Measurements from ENCODE around the gene COL4A5. TPM values are rescaled to one million over a fixed set of nuclear protein-coding genes. Genes with fewer than 3 reads are reported as not detected.
A peak's percentile ranks its signal among the peaks of the same experiment; 100 is the strongest.
"Not testable (repeated sequence)": the region's sequence is repeated elsewhere in the genome, so short reads cannot be mapped to it uniquely, and the experiment has no call there.

Gene COL4A5
- total RNA-seq, 1 donor = 47.1 TPM

DNA sequence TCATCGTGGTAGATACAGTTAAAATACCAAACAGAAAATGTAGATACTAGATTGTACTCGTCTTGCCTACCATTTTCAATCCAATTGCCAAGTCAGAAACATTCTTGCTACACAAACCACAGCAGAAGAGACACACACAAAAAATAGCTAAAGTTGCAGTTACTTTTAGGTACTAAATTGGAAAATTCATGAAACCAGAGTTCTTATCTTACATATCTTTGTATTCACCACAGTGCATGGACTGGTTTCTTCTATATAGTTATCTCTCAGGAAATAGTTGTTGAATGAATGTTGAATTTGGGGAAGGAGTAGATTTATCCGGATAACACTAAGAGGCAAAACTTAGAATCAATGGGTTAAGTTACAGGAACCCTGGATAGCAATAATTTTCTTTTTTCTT, 14.2 kb downstream of the COL4A5 start:
- TF ChIP-seq, protein P1, sequence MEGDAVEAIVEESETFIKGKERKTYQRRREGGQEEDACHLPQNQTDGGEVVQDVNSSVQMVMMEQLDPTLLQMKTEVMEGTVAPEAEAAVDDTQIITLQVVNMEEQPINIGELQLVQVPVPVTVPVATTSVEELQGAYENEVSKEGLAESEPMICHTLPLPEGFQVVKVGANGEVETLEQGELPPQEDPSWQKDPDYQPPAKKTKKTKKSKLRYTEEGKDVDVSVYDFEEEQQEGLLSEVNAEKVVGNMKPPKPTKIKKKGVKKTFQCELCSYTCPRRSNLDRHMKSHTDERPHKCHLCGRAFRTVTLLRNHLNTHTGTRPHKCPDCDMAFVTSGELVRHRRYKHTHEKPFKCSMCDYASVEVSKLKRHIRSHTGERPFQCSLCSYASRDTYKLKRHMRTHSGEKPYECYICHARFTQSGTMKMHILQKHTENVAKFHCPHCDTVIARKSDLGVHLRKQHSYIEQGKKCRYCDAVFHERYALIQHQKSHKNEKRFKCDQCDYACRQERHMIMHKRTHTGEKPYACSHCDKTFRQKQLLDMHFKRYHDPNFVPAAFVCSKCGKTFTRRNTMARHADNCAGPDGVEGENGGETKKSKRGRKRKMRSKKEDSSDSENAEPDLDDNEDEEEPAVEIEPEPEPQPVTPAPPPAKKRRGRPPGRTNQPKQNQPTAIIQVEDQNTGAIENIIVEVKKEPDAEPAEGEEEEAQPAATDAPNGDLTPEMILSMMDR (IDR thresholded peaks at IDR 0.05; ENCODE audit: insufficient read depth, low read depth, low read length) = no peak
- no peak for DNase-seq (ENCODE audit: low read depth)
- H3K4me3 ChIP-seq (ENCODE audit: low read depth, low read length) = no peak overlapping the region

- DNase-seq (ENCODE audit: low read depth) = peak; percentile 61
- H3K4me3 ChIP-seq (ENCODE audit: low read depth, low read length) = no peak overlapping the region
- TF ChIP-seq, protein P1 (IDR thresholded peaks at IDR 0.05; ENCODE audit: insufficient read depth, low read depth, low read length) = no peak
Observed at GRCh38 chrX:108456971-108457477, 17.4 kb downstream of the COL4A5 start.

GRCh38 chrX:108464604-108465003, 25.0 kb downstream of the COL4A5 start:
- no peak for DNase-seq (ENCODE audit: low read depth)
- no peak overlapping the region for H3K4me3 ChIP-seq (ENCODE audit: low read depth, low read length)
- TF ChIP-seq, protein P1 (IDR thresholded peaks at IDR 0.05; ENCODE audit: insufficient read depth, low read depth, low read length) = no peak

- DNase-seq (ENCODE audit: low read depth) = peak; percentile 60
- H3K4me3 ChIP-seq (ENCODE audit: low read depth, low read length) = no peak overlapping the region
- TF ChIP-seq, protein P1 (IDR thresholded peaks at IDR 0.05; ENCODE audit: insufficient read depth, low read depth, low read length) = no peak
Observed at GRCh38 chrX:108468486-108468885, 28.8 kb downstream of the COL4A5 start.

DNA sequence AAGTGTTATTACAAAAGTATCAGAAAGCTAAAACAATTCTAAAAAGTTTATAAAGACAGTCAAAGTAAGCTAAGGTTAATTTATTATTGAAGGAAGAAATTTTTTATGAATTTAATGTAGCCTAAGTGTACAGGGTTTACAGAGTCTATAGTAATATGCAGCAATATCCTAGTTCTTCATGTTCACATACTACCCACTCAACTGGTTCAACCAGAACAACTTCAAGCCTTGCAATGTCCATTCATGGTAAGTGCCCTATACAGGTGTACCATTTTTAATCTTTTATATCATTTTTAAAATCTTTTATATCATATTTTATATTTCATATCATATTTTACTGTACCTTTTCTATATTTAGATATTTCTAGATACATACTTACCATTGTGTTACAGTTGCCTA, 34.3 kb downstream of the COL4A5 start:
- no peak overlapping the region for H3K4me3 ChIP-seq (ENCODE audit: low read depth, low read length)
- DNase-seq (ENCODE audit: low read depth) = no peak
- TF ChIP-seq, protein P1 (IDR thresholded peaks at IDR 0.05; ENCODE audit: insufficient read depth, low read depth, low read length) = no peak

DNA sequence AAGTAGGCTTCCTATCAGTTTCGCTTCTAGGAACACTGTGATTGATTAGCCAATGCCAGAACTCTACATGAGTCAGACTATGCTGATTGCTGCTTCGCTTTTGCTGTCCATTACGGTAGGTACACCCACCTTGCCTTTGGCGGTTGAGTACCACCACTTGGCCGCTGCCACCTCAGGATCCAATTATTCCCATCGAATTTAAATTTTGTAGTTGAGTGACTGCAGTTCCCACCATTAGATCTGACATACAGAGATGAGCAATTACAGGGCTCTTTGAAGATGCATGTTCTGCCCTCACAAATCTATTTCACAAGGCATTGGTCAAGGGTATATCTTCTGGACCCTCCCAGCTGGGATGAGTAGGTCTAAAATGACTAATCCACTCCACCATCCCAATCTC, 41.9 kb downstream of the COL4A5 start:
- DNase-seq (ENCODE audit: low read depth); H3K4me3 ChIP-seq (ENCODE audit: low read depth, low read length): not testable (repeated sequence)

DNA sequence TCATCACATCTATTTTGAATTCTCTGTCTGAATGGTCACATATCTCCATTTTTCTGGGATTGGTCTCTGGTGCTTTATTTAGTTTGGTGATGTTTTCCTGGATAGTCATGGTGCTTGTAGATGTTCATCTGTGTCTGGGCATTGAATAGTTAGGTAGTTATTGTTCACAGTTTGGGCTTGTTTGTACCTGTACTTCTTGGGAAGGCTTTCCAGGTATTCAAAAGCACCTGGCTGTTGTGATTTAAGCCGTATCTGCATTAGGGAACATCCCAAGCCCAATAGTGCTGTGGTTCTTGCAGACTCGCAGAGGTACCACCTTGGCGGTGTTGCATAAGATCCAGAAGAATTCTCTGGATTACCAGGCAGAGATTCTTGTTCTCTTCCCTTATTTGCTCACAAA, 44.6 kb downstream of the COL4A5 start:
- TF ChIP-seq, protein P1 (IDR thresholded peaks at IDR 0.05; ENCODE audit: insufficient read depth, low read depth, low read length) = no peak
- no peak for DNase-seq (ENCODE audit: low read depth)
- no peak overlapping the region for H3K4me3 ChIP-seq (ENCODE audit: low read depth, low read length)

Data from fibroblast of villous mesenchyme (primary cell).